Fibroblast of lung (primary cell): Measurements from ENCODE around the gene KLHL29. TPM values are rescaled to one million over a fixed set of nuclear protein-coding genes. Genes with fewer than 3 reads are reported as not detected.

ENCODE experiments used
- DNase-seq, 2 donors: peaks; one replicate each; pipeline versions ENCODE4 v3.0.0 to v3.0.0-alpha.2; 2010; ENCODE audit warnings: low read depth in 2 of 2
- H2AFZ ChIP-seq: 2 replicates; pipeline ENCODE4 v1.5.1; 2012; ENCODE audit warnings: low read length, control low read depth, inconsistent platforms
- H3K27ac ChIP-seq: 2 replicates; pipeline ENCODE4 v1.5.1; 2011; ENCODE audit warnings: low read length, control low read depth; ENCODE audit not compliant: insufficient read depth
- H3K27me3 ChIP-seq: 2 replicates; pipeline ENCODE4 v1.5.1; 2011; ENCODE audit warnings: mild to moderate bottlenecking, low read length; ENCODE audit not compliant: control insufficient read depth, insufficient read depth
- H3K36me3 ChIP-seq: 2 replicates; pipeline ENCODE4 v1.5.1; 2011; ENCODE audit warnings: low read length; ENCODE audit not compliant: control insufficient read depth, insufficient read depth
- H3K4me1 ChIP-seq: 2 replicates; pipeline ENCODE4 v1.5.1; 2011; ENCODE audit warnings: low read length; ENCODE audit not compliant: control insufficient read depth, insufficient read depth; ENCODE audit errors: extremely low read depth
- H3K4me2 ChIP-seq: 2 replicates; pipeline ENCODE4 v1.5.1; 2011; ENCODE audit warnings: low read length, control low read depth; ENCODE audit not compliant: insufficient read depth; ENCODE audit errors: extremely low read depth
- H3K4me3 ChIP-seq, 4 experiments: fragments of 200-600 bp in 1 of 4; sonication (generic) in 1 of 4; replicated peaks in 1 of 4; 2 replicates each; pipeline ENCODE4 v1.5.1; 2011 to 2016; ENCODE audit warnings: low read length in 4 of 4, low read depth in 3 of 4, mild to moderate bottlenecking in 3 of 4, control low read depth in 2 of 4, inconsistent platforms in 1 of 4, mixed read lengths in 1 of 4; ENCODE audit not compliant: insufficient read depth in 1 of 4; ENCODE audit errors: control extremely low read depth in 1 of 4
- H3K79me2 ChIP-seq: 2 replicates; pipeline ENCODE4 v1.5.1; 2012; ENCODE audit warnings: mild to moderate bottlenecking, low read length, inconsistent platforms; ENCODE audit not compliant: control insufficient read depth, insufficient read depth
- H3K9ac ChIP-seq: 2 replicates; pipeline ENCODE4 v1.5.1; 2011; ENCODE audit warnings: mild to moderate bottlenecking, low read length, control low read depth; ENCODE audit not compliant: insufficient read depth
- H3K9me3 ChIP-seq: 2 replicates; pipeline ENCODE4 v1.5.1; 2012; ENCODE audit warnings: low read depth, low read length; ENCODE audit not compliant: control insufficient read depth, insufficient read depth
- H4K20me1 ChIP-seq: 2 replicates; pipeline ENCODE4 v1.5.1; 2011; ENCODE audit warnings: low read length; ENCODE audit not compliant: control insufficient read depth, insufficient read depth; ENCODE audit errors: extremely low read depth
- CTCF ChIP-seq, 2 donors: IDR thresholded peaks in 1 of 2; conservative IDR thresholded peaks in 1 of 2; 1 replicate in 1 of 2; 2 replicates in 1 of 2; pipeline ENCODE4 v1.5.1; 2011 to 2012; ENCODE audit warnings: low read length in 2 of 2, control low read depth in 1 of 2, inconsistent platforms in 1 of 2, low read depth in 1 of 2, mild to moderate bottlenecking in 1 of 2
- EZH2 ChIP-seq: IDR thresholded peaks from 2 replicates; pipeline ENCODE4 v1.5.1; 2012; ENCODE audit warnings: low read length, control low read depth, mild to moderate bottlenecking; ENCODE audit errors: missing control alignments
- polyA plus RNA-seq, 2 donors: library from polyadenylated mRNA; depleted of rRNA in 1 of 2; stranded (reverse) in 1 of 2; unstranded in 1 of 2; fragments of >200 nt; gene quantifications; 2 replicates each; pipeline ENCODE4 v1.2.1, GENCODE V29; 2011 to 2012; ENCODE audit warnings: missing spikeins in 1 of 2
- total RNA-seq: library from RNA; depleted of rRNA; stranded (reverse); fragments of >200 nt; gene quantifications from 2 replicates; pipeline ENCODE4 v1.2.1, GENCODE V29; 2014

Gene KLHL29
- total and polyA plus RNA-seq, 2 donors (not counting 1 experiment from before 2014, with no cell fraction given) = 7.1 to 7.9 TPM

- H3K9ac ChIP-seq = no peak overlapping the region
- peak; percentile 41 to 83 for DNase-seq
- no peak for TF ChIP-seq EZH2
- no peak for TF ChIP-seq CTCF (conservative IDR thresholded peaks at IDR 0.05 in 1 of 2, IDR thresholded peaks at IDR 0.05 in 1 of 2; ENCODE audit: low read depth in 1 of 2, low read length in 2 of 2)
- no peaks in the 10 kb centered on the region for H4K20me1 ChIP-seq
- H3K27ac ChIP-seq = no peak overlapping the region
- H3K36me3 ChIP-seq = peaks cover 3% of the 10 kb centered on the region
- H3K4me3 ChIP-seq = no peak overlapping the region
- peaks cover 16% of the 10 kb centered on the region for H3K4me1 ChIP-seq
- H3K4me2 ChIP-seq = no peak overlapping the region
- no peaks in the 10 kb centered on the region for H3K27me3 ChIP-seq
- H2AFZ ChIP-seq = no peak overlapping the region
- H3K79me2 ChIP-seq = no peaks in the 10 kb centered on the region
- H3K9me3 ChIP-seq = no peaks in the 10 kb centered on the region
These were observed 312.5 kb downstream of the KLHL29 start for GRCh38 chr2:23697256-23698075.

DNA sequence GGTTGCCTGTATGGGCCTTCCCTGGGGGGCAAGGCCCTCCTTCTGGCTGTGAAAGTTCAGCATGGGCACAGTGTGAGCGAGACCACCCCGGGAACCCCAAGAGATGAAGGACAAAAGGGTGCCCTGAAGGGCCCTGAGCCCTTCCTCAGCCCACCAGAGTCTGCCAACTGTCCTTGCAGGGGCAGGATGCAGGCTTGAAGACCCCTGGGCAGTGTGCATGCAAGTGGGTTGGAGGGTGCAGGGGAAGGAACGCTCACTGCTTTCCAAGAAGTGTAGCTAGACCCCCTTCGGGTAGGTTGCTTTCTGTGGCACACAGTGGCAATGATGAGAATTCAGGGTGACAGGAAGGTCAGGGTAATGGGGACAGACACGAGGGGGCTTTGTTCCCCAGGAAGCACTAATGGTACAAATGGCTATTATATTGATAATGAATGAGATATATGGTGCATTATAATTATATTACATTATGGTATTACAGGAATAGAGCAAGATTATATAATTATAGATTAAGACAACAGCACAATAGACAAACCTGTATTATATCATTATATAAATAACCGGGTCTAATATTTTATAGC lies 313.2 kb downstream of the KLHL29 start:
- H3K4me1 ChIP-seq = peaks cover 16% of the 10 kb centered on the region
- TF ChIP-seq CTCF (conservative IDR thresholded peaks at IDR 0.05 in 1 of 2, IDR thresholded peaks at IDR 0.05 in 1 of 2; ENCODE audit: low read depth in 1 of 2, low read length in 2 of 2) (no peak), EZH2 (no peak)
- H4K20me1 ChIP-seq = no peaks in the 10 kb centered on the region
- no peak overlapping the region for H3K27ac ChIP-seq
- no peaks in the 10 kb centered on the region for H3K9me3 ChIP-seq
- H3K9ac ChIP-seq = no peak overlapping the region
- no peak overlapping the region for H2AFZ ChIP-seq
- peaks cover 5% of the 10 kb centered on the region for H3K36me3 ChIP-seq
- no peak for DNase-seq
- H3K79me2 ChIP-seq = no peaks in the 10 kb centered on the region
- H3K4me2 ChIP-seq = no peak overlapping the region
- H3K27me3 ChIP-seq = no peaks in the 10 kb centered on the region
- H3K4me3 ChIP-seq = no peak overlapping the region

GRCh38 chr2:23698721-23699579 lies 314.0 kb downstream of the KLHL29 start:
- Histone ChIP-seq H3K9ac (no peak overlapping the region), H4K20me1 (no peaks in the 10 kb centered on the region), H3K9me3 (no peaks in the 10 kb centered on the region), H3K4me1 (peaks cover 16% of the 10 kb centered on the region), H3K27ac (no peak overlapping the region), H2AFZ (no peak overlapping the region), H3K79me2 (no peaks in the 10 kb centered on the region), H3K4me3 (no peak overlapping the region), H3K27me3 (no peaks in the 10 kb centered on the region), H3K4me2 (peak overlapping the region; percentile 27), H3K36me3 (peaks cover 4% of the 10 kb centered on the region)
- TF ChIP-seq EZH2 = no peak
- TF ChIP-seq CTCF (conservative IDR thresholded peaks at IDR 0.05 in 1 of 2, IDR thresholded peaks at IDR 0.05 in 1 of 2; ENCODE audit: low read depth in 1 of 2, low read length in 2 of 2) = no peak
- DNase-seq = peak; percentile 43 to 70
